DMS114 treated with DMSO at 0.1 percent for 48 hours (cell line): ENCODE data around the gene PSORS1C2.
"Not testable (repeated sequence)": the region's sequence is repeated elsewhere in the genome, so short reads cannot be mapped to it uniquely, and the experiment has no call there.

Experiments used
- DNase-seq: peaks from one replicate; lab custom pipeline; 2025; ENCODE audit not compliant: unreplicated experiment; lab: John Stamatoyannopoulos, UW

The PSORS1C2 gene

GRCh38 chr6:31138982-31139381 is at the start of gene PSORS1C2:
PSORS1C2 (minus strand) TSS chr6:31139066; CDS start chr6:31139026, 40 bp downstream.
- DNase-seq, result no peak

- DNase-seq, result no peak
Measured at GRCh38 chr6:31187780-31188194, 48.9 kb upstream of the PSORS1C2 start.

GRCh38 chr6:31186052-31186734 is 47.3 kb upstream of the PSORS1C2 start:
- no peak for DNase-seq

GRCh38 chr6:31185695-31186051 is 46.8 kb upstream of the PSORS1C2 start:
- DNase-seq, result not testable (repeated sequence)

GRCh38 chr6:31183859-31184258 is 45.0 kb upstream of the PSORS1C2 start:
- not testable (repeated sequence) for DNase-seq

- not testable (repeated sequence) for DNase-seq
Measured at GRCh38 chr6:31183287-31183686, 44.4 kb upstream of the PSORS1C2 start.

GRCh38 chr6:31180500-31180899 is 41.6 kb upstream of the PSORS1C2 start:
- DNase-seq, result no peak

- no peak for DNase-seq
Measured at GRCh38 chr6:31179896-31180295, 41.0 kb upstream of the PSORS1C2 start.

GRCh38 chr6:31179042-31179386 is 40.1 kb upstream of the PSORS1C2 start:
- DNase-seq, result no peak

- no peak for DNase-seq
Measured at GRCh38 chr6:31178143-31179041, 39.5 kb upstream of the PSORS1C2 start.

- DNase-seq, result no peak
Measured at GRCh38 chr6:31175971-31176370, 37.1 kb upstream of the PSORS1C2 start.

GRCh38 chr6:31174378-31174777 is 35.5 kb upstream of the PSORS1C2 start:
- DNase-seq, result no peak

GRCh38 chr6:31173406-31173805 is 34.5 kb upstream of the PSORS1C2 start:
- no peak for DNase-seq

GRCh38 chr6:31172973-31173384 is 34.1 kb upstream of the PSORS1C2 start:
- DNase-seq, result no peak

GRCh38 chr6:31171931-31172905 is 33.4 kb upstream of the PSORS1C2 start:
- no peak for DNase-seq

- no peak for DNase-seq
Measured at GRCh38 chr6:31170987-31171671, 32.3 kb upstream of the PSORS1C2 start.

- no peak for DNase-seq
Measured at GRCh38 chr6:31170600-31170881, 31.7 kb upstream of the PSORS1C2 start, which contains the start of gene POU5F1. POU5F1 (minus strand) TSS chr6:31170682; CDS start chr6:31170620, 62 bp downstream.

GRCh38 chr6:31169858-31170599 is 31.2 kb upstream of the PSORS1C2 start:
- DNase-seq, result not testable (repeated sequence)

GRCh38 chr6:31169123-31169857 is 30.4 kb upstream of the PSORS1C2 start:
- no peak for DNase-seq
